Suprapubic skin (tissue), 4 donors: ENCODE data around the gene DSCAM.

Experiments used
- POLR2A ChIP-seq, 2 donors: fragments of 450-650 bp; IDR thresholded peaks; one replicate each; pipeline ENCODE4 v1.6.1; 2017; ENCODE audit warnings: antibody characterized with exemption in 2 of 2, mild to moderate bottlenecking in 2 of 2, moderate library complexity in 2 of 2
- POLR2AphosphoS5 ChIP-seq, 3 donors: sonication (generic); formaldehyde crosslinking; IDR thresholded peaks; one replicate each; pipeline ENCODE4 v1.6.1; 2017; ENCODE audit warnings: antibody characterized with exemption in 3 of 3

- no peak for TF ChIP-seq POLR2A (IDR thresholded peaks at IDR 0.05)
- TF ChIP-seq POLR2AphosphoS5 (IDR thresholded peaks at IDR 0.05) = no peak
Observed at GRCh38 chr21:40586575-40586974, 260.4 kb downstream of the DSCAM start.
